PFSK-1 (cell line): ENCODE results near the gene RYR2.

ENCODE experiments used
- FOXP2 ChIP-seq: optimal IDR thresholded peaks from 2 replicates; pipeline ENCODE3; 2011; ENCODE audit warnings: borderline replicate concordance, control low read depth, inconsistent platforms; ENCODE audit not compliant: insufficient read depth; ENCODE audit errors: extremely low read length, extremely low read depth
- POLR2AphosphoS5 ChIP-seq: IDR thresholded peaks from 2 replicates; pipeline ENCODE4 v1.6.1; 2012; ENCODE audit warnings: low read depth, mild to moderate bottlenecking, control low read depth, low read length, moderate library complexity
- REST ChIP-seq, 2 experiments: IDR thresholded peaks; 2 replicates each; pipeline versions ENCODE4 v1.6.1 to v1.8.0; 2011 to 2012; ENCODE audit warnings: low read depth in 2 of 2, low read length in 2 of 2, control low read depth in 1 of 2, inconsistent platforms in 1 of 2, mild to moderate bottlenecking in 1 of 2, moderate library complexity in 1 of 2; ENCODE audit not compliant: insufficient read depth in 1 of 2
- SIN3A ChIP-seq: IDR thresholded peaks from 2 replicates; pipeline ENCODE4 v1.6.1; 2012; ENCODE audit warnings: mild to moderate bottlenecking, low read length, moderate library complexity, borderline replicate concordance; ENCODE audit not compliant: insufficient read depth
- TAF1 ChIP-seq: IDR thresholded peaks from 2 replicates; pipeline ENCODE4 v1.6.1; 2012; ENCODE audit warnings: low read length, control low read depth, borderline replicate concordance; ENCODE audit not compliant: insufficient read depth

Gene RYR2

GRCh38 chr1:237428809-237429208 is 386.8 kb downstream of the RYR2 start:
- no peak for TF ChIP-seq TAF1
- no peak for TF ChIP-seq POLR2AphosphoS5
- no peak for TF ChIP-seq SIN3A

- TF ChIP-seq SIN3A (no peak), POLR2AphosphoS5 (no peak), TAF1 (no peak), FOXP2 (no peak), REST (IDR thresholded peaks at IDR 0.05; ENCODE audit: insufficient read depth in 1 of 2, low read depth in 2 of 2, low read length in 2 of 2) (no peak)
Measured at GRCh38 chr1:237429252-237429651, 387.3 kb downstream of the RYR2 start.

- TF ChIP-seq FOXP2: no peak
- no peak for TF ChIP-seq TAF1
- no peak for TF ChIP-seq REST (IDR thresholded peaks at IDR 0.05; ENCODE audit: insufficient read depth in 1 of 2, low read depth in 2 of 2, low read length in 2 of 2)
- no peak for TF ChIP-seq SIN3A
- no peak for TF ChIP-seq POLR2AphosphoS5
Measured at GRCh38 chr1:237431448-237431847, 389.5 kb downstream of the RYR2 start.

- no peak for TF ChIP-seq FOXP2
- TF ChIP-seq TAF1: no peak
- no peak for TF ChIP-seq POLR2AphosphoS5
- TF ChIP-seq SIN3A: no peak
- TF ChIP-seq REST (IDR thresholded peaks at IDR 0.05; ENCODE audit: insufficient read depth in 1 of 2, low read depth in 2 of 2, low read length in 2 of 2): no peak
Measured at GRCh38 chr1:237440346-237440745, 398.4 kb downstream of the RYR2 start.

- TF ChIP-seq POLR2AphosphoS5 (no peak), FOXP2 (no peak), REST (IDR thresholded peaks at IDR 0.05; ENCODE audit: insufficient read depth in 1 of 2, low read depth in 2 of 2, low read length in 2 of 2) (no peak), SIN3A (no peak), TAF1 (no peak)
Measured at GRCh38 chr1:237444120-237444790, 402.3 kb downstream of the RYR2 start.
